ENCODE data around the gene LYVE1.
A peak's percentile ranks its signal among the peaks of the same experiment; 100 is the strongest.

LYVE1 gene

GRCh38 chr11:10514709-10515108, 53.8 kb downstream of the LYVE1 start:
- TF ChIP-seq ZFX (IDR thresholded peaks at IDR 0.05) (no peak), CTCF (conservative IDR thresholded peaks at IDR 0.05) (no peak)
- H3K27ac ChIP-seq: no peak overlapping the region

GRCh38 chr11:10514202-10514601, 54.3 kb downstream of the LYVE1 start:
- TF ChIP-seq ZFX (IDR thresholded peaks at IDR 0.05) (no peak), CTCF (conservative IDR thresholded peaks at IDR 0.05) (peak; percentile 67)

GRCh38 chr11:10511181-10511621, 57.3 kb downstream of the LYVE1 start:
- TF ChIP-seq ZFX (IDR thresholded peaks at IDR 0.05) (no peak), CTCF (conservative IDR thresholded peaks at IDR 0.05) (no peak)
- H3K27ac ChIP-seq: no peak overlapping the region

More at GRCh38 chr11:10514202-10514601, 54.3 kb downstream of the LYVE1 start:
- no peak overlapping the region for H3K27ac ChIP-seq

All from C4-2B (cell line).